ENCODE measurements around the gene TUT7. TPM values are rescaled to one million over a fixed set of nuclear protein-coding genes. Genes with fewer than 3 reads are reported as not detected.

The TUT7 gene
- total and polyA plus RNA-seq, 10 of the 15 experiments (the other 5 are each of a cell fraction or from before 2014, with no cell fraction given) = 10.0 to 49.8 (median 30.4) TPM

DNA sequence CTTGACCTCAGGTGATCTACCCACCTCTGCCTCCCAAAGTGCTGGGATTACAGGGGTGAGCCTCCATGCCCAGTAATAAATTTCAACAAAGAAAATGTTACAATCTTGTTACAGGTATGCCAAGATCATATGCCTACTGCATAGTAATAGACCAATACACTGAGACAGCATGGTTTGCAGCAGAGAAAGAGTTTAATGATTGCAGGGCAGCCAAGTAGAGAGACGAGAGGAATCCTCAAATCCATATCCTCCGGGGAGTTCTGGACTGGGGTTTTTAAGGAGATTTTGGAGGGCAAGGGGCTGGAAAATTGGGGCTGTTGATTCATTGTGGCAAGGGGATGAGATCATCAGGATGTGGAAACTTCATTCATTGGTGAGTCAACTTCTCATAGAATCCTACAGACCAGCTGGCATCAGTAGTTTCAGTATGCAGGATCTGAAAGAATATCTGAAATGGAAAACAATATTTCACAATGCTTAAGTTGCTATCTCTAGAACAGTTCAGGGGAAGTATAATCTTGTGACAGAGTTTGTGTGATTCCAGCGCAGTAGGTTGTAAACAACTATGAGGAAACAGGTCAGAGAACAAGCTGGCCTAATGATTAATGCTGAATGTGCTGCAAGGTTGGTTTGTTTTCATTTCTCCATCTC, 14.8 kb upstream of the TUT7 start (continued):
- TF ChIP-seq KAT2A (conservative IDR thresholded peaks at IDR 0.05; ENCODE audit: control insufficient read depth, low read depth, low read length) (no peak), CREB1 (IDR thresholded peaks at IDR 0.05; ENCODE audit: low read depth) (no peak), IKZF2 (IDR thresholded peaks at IDR 0.05) (no peak), KLF5 (IDR thresholded peaks at IDR 0.05; ENCODE audit: partially characterized antibody) (no peak), BCL3 (IDR thresholded peaks at IDR 0.05; ENCODE audit: borderline replicate concordance, insufficient read depth, low read depth, low read length, poor library complexity, severe bottlenecking) (no peak), RAD21 (IDR thresholded peaks at IDR 0.05; ENCODE audit: insufficient read depth, low read depth, low read length) (no peak), ELK1 (IDR thresholded peaks at IDR 0.05; ENCODE audit: low read depth, low read length) (no peak), SIN3A (IDR thresholded peaks at IDR 0.05; ENCODE audit: low read depth, low read length) (no peak), PML (IDR thresholded peaks at IDR 0.05; ENCODE audit: low read length) (no peak), SRF (IDR thresholded peaks at IDR 0.05; ENCODE audit: low read depth in 2 of 2, low read length in 2 of 2) (no peak)

- no peak overlapping the region for H3K9ac ChIP-seq (ENCODE audit: control insufficient read depth, insufficient read depth, low read length)
- no peak overlapping the region for H3K4me3 ChIP-seq
- no peak for TF ChIP-seq MTA2 (IDR thresholded peaks at IDR 0.05; ENCODE audit: low read depth)
- H3K79me2 ChIP-seq (ENCODE audit: control insufficient read depth, insufficient read depth, low read length) = no peaks in the 10 kb centered on the region
- no peaks in the 10 kb centered on the region for H3K9me3 ChIP-seq (replicated peaks; ENCODE audit: control insufficient read depth, insufficient read depth, low read length)
- FAIRE-seq = no peak
- no peaks in the 10 kb centered on the region for H3K27me3 ChIP-seq (replicated peaks in 1 of 2; ENCODE audit: control insufficient read depth in 2 of 2, insufficient read depth in 2 of 2, low read length in 1 of 2)
- no peak for ATAC-seq
- H3K27ac ChIP-seq (ENCODE audit: control insufficient read depth, insufficient read depth) = no peak overlapping the region
- WGBS (ENCODE audit: insufficient coverage, insufficient replicate concordance, low lambda C conversion rate, missing lambda C conversion rate) = 68% methylated on average over 3 of the region's 3 CpGs
- POLR2A ChIA-PET = no interaction called here
- DNase-seq (ENCODE audit: low read depth, low spot score) = no peak
- SMC1A ChIA-PET (ENCODE audit: uncharacterized antibody, unreplicated experiment) = no interaction called here
- in situ Hi-C loops (cut with MboI) = no loop called here
- H2AFZ ChIP-seq (ENCODE audit: control insufficient read depth, low read depth, low read length) = no peak overlapping the region
- H4K20me1 ChIP-seq (ENCODE audit: control insufficient read depth, insufficient read depth) = no peaks in the 10 kb centered on the region
- BruUV-seq (replicated peaks) = no TSS peak
- no peaks in the 10 kb centered on the region for H3K4me1 ChIP-seq (ENCODE audit: control insufficient read depth, insufficient read depth, low read length)
- no peak overlapping the region for H3K4me2 ChIP-seq (ENCODE audit: control insufficient read depth, insufficient read depth)
- intact Hi-C loops (cut with micrococcal nuclease; ENCODE audit: unreplicated experiment) = no loop called here
- H3K36me3 ChIP-seq (ENCODE audit: control insufficient read depth in 2 of 2, insufficient read depth in 2 of 2, low read length in 1 of 2) = no peaks in the 10 kb centered on the region
- RAD21 ChIA-PET (ENCODE audit: unreplicated experiment) = no interaction called here
- CTCF ChIA-PET = interaction anchor here (2.1 kb wide), 1 partner anchor 20 kb away, joined by 4 read pairs; no protein-coding TSS in a partner anchor
These were observed 7.0 kb upstream of the TUT7 start for GRCh38 chr9:86361176-86361575.
